Measurements from ENCODE around the gene PBX2.
"Not testable (repeated sequence)": the region's sequence is repeated elsewhere in the genome, so short reads cannot be mapped to it uniquely, and the experiment has no call there.

PBX2 gene

DNA sequence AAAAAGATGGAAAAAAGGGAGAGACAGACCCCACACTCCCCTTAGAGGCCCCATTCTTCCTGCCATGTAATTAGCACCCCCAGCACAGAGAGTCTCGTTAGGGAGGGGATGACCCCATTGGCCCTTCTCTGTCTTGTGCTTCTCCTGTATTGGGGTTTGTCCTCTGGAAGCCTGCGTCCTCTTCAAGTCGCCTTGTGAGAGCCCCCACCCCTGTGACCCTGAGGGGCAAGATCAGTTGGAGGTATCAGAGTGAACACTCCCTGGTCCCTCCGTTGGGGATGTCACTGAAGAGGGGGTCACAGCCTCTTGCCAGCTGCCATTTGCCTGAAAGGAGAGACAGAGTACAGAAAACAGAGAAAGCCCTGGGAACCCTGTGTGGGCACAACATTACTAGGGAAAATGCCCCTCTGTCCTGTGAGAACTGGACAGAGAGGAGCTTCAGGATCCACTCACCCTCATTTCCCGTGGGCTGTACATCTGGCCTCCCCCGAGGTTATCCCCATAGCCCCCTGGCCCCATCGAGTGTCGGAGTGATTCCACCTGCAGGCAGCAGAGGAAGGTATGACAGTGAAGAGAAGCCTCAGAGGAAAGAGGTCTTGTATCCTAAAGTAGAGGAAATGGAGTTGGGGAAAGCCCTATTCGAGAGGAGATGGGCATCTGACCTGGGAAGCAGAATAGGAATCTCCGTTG lies 3.7 kb downstream of the PBX2 start:
- not testable (repeated sequence) for DNase-seq (ENCODE audit: low spot score)

DNA sequence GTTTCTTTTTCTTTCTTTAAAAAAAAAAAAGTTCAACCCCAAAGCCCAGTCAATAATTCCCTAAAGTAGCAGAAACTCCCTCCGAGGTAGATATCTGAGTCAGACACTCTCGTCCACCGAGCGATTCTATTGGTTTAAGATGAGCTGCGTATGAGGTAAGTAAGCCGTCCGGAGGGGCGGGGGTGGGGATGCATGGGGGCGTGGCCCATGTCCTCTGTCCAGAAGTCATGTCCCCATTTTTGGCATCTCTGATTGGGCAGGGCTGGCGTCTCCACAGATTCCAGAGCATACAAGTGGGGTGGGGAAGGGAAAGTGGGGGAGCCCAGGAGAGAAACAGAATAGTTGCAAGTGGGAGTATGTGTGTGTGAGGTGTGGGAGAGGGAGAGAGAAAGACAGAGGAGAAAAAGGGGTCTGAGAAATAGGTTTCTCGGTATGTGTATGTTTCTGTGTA lies 4.3 kb downstream of the PBX2 start:
- peak; percentile 93 for DNase-seq (ENCODE audit: low spot score)

DNA sequence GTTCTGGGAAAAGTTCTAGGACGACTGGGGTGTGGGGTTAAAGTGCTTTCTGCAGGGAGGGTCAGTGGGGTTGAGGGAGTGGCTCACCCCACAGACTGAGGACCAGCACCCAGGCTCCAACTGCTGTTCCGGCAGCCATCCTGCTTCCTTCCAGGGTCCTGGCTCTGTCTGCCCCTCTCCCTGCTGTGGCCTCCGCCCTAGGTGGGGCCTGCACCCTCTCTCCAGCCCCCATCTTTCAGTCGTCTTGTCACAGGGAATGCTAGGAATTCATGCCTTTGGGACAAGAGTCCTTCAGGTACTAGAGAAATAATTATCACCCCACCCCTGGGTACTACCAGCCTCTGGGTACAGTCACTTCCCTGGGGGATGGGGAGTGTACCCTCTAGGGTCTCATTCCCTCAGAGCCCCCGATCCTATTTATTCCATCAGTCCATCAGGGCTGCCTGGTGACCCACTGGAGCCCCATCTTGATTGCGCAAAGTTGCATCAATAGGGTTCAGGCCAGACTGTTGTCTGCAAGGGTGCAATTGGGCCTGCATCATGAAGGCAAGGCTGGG lies 5.8 kb downstream of the PBX2 start, which contains the start of gene AGER:
Gene AGER, minus strand, starts transcription at position 170 of the 557 bp plus-strand sequence. Its CDS starts 31 bp downstream, at position 139.
- DNase-seq (ENCODE audit: low spot score), result no peak

DNA sequence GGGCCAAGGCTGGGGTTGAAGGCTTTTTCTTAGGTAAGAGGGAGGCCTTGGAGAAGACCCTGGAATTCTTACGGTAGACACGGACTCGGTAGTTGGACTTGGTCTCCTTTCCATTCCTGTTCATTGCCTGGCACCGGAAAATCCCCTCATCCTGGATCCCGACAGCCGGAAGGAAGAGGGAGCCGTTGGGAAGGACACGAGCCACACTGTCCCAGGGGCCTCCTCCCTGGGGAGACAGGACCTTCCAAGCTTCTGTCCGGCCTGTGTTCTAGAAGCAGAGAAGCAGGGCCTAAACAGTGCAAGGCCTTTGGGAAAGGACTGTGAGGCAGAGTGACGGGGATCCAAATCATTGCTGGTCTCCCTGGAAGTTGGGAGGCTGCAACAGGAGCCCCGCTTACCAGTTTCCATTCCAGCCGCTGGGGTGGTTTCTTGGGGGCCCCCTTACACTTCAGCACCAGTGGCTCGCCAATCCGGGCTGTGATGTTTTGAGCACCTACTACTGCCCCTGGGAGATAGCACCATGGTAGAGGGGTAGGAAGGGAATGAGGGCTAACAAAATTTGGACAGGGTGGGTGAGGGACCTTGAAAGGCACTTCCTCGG lies 6.4 kb downstream of the PBX2 start:
- no peak for DNase-seq (ENCODE audit: low spot score)

DNA sequence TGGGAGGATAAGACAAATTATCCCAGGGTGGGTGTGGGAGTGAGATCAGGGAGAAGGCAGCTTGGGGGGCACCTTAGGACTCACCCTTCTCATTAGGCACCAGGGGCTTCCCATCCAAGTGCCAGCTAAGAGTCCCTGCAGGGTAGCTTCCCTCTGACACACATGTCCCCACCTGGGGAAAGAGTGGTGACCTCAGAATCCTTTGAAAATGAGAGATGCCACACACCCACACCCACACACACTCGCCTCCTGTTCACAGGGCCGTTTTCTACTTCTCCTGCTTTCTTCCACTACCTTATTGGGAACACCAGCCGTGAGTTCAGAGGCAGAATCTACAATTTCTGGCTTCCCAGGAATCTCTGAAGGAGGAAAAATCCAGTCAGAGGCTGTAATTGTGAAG lies 7.0 kb downstream of the PBX2 start:
- no peak for DNase-seq (ENCODE audit: low spot score)

DNA sequence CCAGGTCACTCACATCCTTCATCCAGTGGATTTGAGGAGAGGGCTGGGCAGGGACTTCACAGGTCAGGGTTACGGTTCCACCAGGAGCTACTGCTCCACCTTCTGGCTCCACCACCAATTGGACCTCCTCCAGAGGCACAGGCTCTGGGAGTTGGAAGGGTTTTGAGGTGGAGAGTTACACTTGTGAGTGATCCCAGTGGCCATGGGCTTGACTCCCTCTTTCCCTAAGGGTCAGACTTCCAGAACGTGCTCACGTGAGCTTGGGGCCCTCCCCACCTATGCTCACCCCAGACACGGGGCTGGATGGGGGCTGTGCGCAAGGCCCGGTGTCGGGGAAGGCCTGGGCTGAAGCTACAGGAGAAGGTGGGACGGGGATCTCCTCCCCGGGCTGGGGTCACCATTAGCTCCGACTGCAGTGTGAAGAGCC lies 7.4 kb downstream of the PBX2 start:
- DNase-seq (ENCODE audit: low spot score), result no peak

DNA sequence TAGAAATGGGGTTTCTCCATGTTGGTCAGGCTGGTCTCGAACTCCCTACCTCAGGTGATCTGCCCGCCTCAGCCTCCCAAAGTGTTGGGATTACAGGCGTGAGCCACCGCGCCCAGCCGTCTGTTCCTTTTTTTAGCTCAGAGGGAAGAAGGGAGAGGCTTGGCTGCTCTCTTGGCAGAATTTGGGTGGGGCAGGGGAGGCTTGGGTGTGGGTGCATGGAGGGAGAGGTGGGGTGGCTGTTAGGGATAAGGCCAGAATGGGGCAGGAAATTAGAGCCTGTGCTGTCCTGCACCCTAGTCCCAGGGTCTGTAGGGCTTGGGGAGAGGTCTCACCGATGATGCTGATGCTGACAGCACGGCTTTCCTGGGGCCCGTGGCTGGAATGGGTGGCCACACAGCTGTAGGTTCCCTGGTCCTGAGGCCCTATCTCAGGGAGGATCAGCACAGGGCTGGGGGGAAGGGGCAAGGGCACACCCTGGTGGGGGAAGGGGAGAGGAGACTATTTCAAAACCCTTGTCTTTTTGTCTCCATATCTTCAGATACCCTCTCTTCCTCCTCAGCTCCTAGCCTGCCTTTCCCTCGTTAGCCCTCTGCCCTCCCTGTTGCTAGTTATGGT lies 8.0 kb downstream of the PBX2 start:
- DNase-seq (ENCODE audit: low spot score), result no peak

DNA sequence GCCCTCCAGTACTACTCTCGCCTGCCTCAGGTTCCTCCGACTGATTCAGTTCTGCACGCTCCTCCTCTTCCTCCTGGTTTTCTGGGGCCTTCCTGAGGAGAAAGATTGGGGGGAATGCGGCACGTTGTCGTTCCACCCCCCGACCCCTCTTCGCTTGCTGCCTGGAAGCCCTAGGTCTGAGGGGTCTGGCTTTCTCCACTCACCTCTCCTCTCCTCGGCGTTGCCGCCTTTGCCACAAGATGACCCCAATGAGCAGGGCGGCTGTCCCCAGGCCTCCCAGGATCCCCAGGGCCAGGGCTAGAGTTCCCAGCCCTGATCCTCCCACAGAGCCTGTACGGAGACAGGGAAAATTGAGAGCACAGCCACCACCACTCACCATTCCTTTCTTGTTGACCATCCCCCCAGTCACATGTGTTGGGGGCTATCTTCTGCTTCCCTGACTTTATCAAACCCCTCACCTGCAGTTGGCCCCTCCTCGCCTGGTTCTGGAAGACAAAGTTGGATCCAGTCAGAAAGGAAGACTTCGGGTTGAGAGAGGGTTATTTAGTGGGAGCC lies 8.8 kb downstream of the PBX2 start:
- no peak for DNase-seq (ENCODE audit: low spot score)

DNA sequence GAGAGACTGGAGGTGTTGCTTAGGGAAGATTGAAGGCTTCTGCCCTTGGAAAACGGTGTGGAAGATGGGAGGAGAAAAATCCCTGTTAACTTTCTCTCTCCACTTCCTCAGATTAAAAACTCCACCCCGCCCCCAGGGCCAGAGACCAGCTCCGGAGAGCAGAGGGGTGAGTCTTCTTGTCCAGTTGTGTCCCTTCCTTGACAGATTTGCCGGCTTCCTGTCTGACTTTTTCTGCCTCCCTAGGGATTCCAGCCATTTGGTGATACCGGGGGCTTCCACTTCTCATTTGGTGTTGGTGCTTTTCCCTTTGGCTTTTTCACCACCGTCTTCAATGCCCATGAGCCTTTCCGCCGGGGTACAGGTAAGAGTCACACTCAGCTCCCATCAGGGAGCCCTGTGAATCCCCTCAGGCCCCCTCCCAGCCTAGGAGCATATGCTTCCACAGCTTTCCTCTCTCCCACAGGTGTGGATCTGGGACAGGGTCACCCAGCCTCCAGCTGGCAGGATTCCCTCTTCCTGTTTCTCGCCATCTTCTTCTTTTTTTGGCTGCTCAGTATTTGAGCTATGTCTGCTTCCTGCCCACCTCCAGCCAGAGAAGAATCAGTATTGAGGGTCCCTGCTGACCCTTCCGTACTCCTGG lies 10.1 kb downstream of the PBX2 start:
- DNase-seq (ENCODE audit: low spot score), result no peak

DNA sequence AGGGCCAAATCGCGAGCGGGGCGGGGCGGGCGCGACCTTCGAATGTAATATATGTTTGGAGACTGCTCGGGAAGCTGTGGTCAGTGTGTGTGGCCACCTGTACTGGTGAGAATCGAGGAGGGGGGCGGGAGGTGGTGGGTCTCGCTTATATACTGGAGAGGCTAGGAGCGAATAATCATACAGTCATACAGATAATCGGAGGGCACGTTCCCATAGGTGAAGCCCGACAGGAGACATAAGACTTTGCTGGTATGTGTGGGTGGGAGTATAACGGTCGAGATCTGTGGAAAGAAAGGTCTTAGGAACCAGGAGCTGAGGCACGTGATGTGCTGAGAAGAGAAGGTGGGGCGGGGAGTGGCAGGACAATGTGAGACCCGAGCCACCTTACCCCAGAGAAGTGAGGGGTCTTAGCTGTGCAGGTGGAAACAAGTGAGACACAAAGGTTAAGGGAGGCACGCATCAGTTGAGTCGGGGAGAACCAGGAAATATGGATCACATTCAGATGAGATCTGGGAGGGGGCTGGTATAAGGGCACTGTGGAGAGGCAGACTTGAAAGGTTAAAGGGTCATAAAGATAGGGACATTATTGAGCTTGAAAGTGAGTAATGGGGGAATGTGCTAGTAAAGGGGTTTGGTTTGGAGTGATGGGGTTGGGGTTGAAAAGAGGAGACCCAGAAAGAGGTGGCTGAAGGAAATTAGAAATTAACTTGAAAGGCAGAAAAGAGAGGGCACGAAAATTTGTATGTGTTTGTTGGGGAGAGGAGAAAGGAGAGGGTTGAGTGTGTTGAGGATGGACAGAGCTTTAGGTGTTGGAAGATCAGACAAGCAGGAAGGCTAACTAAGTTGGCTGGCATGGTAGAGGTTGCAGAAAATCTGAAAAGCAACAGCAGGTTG lies 11.2 kb downstream of the PBX2 start:
- DNase-seq (ENCODE audit: low spot score), result peak; percentile 18

DNA sequence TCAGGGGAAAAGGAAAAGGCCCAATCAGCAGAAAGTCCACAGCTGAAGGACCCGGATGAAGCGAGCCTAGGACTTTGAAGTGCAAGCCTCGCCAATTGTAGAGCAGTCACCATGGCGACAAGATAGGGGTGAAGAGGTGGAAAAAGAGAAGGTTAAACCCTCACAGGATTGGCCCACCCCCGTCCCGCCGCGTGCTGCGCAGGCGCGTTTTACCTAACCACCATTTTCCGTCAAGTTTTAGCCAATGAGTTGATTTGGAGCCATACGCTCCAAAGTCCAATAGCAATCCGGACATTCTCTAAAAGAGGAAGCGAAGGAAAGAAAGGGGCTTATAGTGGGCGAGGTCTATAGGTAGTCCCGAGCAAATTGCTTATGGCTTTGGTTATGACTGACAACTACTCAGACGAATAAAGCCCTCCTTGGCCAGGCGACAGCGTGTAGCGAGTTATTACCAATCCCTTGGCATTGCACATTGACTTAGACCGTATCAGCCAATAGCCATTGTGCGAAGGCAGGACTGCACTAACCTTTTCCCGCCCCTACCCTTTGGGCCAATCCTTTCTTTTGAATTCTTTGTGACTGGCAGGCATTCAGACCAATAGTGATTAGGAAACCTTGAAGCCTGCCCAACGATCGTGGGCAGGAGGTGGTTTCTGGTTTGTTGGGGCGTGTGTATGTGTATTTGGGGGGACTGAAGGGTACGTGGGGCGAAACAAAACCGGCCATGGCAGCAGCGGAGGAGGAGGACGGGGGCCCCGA lies 12.0 kb downstream of the PBX2 start, which contains the start of gene RNF5:
Gene RNF5, plus strand, starts transcription at position 618 of the 759 bp plus-strand sequence. Its CDS starts 107 bp downstream, at position 725.
- DNase-seq (ENCODE audit: low spot score), result peak; percentile 100

DNA sequence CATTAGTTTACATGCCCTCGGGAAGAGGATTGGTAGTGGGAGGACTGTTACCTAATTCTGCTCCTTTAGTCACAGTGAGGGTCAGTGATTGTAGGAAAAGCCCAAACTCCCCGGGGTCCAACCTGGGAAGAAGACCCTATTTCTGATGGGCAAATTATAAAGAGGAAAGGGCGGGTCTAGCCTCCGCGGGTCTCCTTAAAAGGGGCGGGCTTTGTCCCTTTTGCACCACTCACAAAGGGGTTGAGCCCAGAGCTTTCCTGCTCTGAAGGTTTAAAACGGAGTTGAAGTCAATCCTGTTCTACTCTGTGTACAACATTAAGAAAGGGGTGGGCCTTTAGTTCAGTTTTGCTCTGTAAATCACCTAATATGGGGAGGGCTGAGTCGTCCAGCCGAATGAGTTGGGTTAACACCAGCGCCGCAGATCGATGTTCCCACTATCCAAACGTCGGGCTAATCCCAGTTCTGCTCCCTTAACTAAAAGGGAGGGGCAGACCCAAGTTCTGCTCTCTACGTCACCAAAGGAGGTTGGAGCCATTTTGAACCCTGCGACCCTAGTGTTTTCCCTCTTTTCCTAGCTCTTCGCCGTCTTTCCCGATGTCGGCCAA lies 12.7 kb downstream of the PBX2 start:
- no peak for DNase-seq (ENCODE audit: low spot score)

DNA sequence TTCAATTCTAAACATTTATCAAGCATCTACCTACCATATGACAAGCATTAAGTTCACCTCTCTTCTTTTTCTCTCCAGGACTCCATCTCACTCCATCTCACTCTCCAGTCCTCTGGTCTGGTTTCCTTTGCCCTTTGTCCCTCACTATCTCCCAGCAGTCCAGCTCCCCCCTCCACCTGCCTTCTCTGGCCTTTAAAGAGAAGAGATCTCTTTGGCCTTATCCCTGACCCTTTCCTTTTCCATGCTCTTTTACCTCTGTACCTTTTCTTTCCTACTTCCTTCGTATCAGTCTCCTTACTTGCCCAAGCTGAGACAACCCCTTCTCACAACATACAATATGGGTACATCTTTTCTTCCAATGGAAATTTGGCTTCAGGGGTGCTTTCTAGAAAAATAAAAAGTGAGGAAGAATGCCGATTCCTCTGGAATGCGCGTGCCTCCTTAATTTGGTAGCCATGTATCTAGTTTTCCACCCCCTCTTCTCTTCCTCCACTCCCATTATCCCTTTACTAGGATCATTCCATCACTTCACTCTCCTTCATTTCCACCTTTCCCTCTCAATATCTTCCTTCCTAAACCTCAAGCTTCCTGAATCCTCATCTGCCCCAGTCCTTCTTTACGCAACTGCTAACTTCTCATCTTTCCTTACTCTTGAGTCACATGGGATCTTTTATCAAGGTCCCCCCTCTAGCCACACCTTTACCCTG lies 13.4 kb downstream of the PBX2 start:
- DNase-seq (ENCODE audit: low spot score), result peak; percentile 71

DNA sequence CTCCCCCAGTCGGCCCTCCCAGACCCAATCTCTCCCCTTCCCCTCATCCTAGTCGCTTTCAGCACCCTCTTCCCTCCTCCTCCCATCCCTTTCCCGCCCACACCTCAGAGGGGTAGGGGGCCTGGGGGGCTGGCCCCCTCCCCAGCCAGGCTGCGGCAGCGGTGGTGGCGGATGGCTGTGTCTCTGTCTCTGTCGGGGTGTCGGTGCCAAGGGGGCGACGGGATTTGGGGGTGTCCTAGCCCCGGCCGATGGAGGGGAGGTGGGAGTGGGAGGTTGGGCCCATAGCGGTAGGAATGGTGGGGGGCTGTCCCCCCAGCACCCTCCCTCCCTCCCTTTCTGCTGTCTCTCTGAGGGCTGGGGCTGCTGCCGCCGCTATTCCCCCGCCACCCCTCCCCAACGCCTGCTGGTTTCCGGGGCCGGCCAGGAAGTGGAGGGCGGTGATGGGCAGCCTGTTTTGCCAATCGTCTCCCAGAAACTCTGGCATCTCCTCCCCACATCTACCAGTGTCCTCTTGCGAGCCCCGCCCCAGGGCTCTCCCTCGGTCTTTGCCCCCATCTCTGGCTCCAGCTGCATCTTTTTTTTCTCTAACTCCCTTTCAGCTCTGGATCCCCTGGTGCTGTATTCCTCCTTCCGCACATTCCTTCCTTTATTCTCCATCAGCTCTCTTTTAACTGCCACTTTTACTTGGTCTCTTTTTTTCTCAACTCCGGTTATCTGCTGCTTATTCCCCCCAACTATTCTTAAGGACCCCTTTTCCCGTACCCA lies 14.1 kb downstream of the PBX2 start, which contains the start of gene AGPAT1:
Gene AGPAT1, minus strand, starts transcription at position 374 of the 765 bp plus-strand sequence. CDS start 4,588 bp downstream, outside the sequence.
- DNase-seq (ENCODE audit: low spot score), result peak; percentile 94

DNA sequence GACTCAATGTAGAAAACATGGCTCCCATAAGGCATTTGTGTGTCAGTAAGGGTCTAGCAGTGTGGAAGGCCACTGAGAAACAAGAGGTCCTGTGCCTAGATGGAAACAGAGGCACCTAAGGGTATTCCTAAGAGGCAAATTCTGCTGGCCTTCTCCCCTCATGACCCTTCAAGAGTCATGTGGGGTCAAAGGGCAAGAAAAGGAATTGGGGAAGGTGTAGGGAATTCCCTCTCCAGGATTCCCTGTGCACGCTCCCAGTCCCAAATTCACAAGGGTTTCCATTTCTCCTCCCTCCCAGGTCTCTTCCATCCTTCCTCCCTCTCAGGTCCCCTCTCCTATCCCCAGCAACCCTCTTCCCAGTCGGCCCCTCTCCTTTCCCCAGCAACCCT lies 14.7 kb downstream of the PBX2 start:
- no peak for DNase-seq (ENCODE audit: low spot score)

DNA sequence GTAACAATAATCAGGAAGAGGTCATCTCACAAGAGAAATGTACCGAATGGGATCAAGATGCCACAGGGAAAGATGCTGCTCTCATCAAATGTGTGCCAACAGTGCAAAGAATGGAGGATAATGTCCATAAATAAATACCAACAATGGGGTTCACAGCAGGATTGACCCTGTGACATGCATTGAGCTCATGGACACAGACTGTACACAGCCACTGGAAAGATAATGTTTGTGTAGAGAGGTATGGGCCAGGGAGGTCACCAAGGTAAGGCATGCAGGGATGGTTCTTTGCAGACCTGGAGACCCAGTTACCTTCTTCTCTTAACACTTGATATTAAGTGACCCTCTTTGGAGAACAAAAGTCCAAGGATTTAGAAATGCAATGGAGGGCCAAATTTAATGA lies 15.6 kb downstream of the PBX2 start:
- no peak for DNase-seq (ENCODE audit: low spot score)

DNA sequence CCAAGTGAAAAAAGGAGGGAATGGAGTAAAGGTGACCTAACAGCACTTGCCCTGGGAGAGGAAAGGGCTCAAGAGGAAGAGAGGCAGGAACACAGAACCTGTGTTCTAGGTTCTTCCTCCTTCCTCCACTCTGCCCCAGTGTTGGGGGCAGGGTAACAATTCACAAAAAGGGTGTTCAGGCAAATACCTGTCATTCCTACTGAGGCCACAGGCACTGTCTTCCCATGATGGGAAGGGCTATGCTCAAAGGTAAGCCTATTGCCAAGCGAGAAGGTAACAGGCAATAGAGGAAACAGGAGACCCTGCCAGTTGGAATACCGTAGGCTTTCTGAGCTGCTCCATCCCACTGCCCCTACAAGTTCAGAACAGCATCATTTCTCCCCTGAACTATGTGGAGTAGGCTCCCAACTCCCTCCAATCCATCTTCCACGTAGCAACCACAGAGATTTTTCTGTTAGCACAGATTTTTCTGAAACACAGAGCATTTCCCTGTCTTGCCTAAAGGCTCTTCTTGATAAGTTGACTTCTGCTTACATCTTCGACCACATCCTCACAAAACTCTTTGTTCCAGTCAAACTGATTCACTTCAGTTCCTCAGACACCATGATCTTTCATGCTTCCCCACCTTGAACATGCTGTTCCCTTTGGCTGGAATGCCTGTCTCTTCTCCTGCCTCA lies 16.8 kb downstream of the PBX2 start:
- DNase-seq (ENCODE audit: low spot score), result no peak

DNA sequence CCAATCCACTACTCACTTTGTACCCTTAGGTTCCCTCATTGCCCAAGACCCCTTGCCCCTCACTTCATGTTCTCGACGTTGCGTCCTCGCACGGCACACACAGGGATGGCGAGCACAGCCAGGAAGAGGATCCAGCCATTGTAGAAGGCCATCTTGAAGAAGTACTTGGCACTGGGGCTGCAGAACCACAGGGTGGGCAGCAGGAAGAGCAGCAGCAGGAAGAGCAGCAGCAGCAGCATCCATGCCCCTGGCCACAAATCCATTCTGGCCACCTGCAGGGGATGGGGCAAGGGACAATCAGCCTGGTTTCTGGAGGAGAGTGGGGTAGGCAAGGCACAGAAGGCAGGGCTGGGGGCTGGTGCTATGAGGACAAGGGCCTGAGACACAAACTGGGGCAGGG lies 18.8 kb downstream of the PBX2 start:
- no peak for DNase-seq (ENCODE audit: low spot score)

All from RKO (cell line).